Activated naive CD4-positive, alpha-beta T cell treated with anti-CD3 and anti-CD28 coated beads, Interleukin-2, amount 50 U/mL, for 16 hours (primary cell): Measurements from ENCODE around the gene B3GAT1.

ENCODE experiments used
- DNase-seq: peaks from one replicate; pipeline ENCODE4 v3.0.0-alpha.2; 2020

Gene B3GAT1

GRCh38 chr11:134331354-134332188 is 80.5 kb downstream of the B3GAT1 start, which contains the start of gene GLB1L2:
Gene GLB1L2, plus strand, starts transcription at chr11:134331988. Its CDS starts 74 bp downstream, at chr11:134332062.
- peak; percentile 80 for DNase-seq

GRCh38 chr11:134330611-134331353 is 81.3 kb downstream of the B3GAT1 start:
- no peak for DNase-seq
